IPS-20b (cell line): Measurements from ENCODE around the gene NSMF.

Experiments used
- H3K27ac ChIP-seq: one replicate; pipeline ENCODE4 v1.5.1; 2013; ENCODE audit warnings: low read length
- H3K27me3 ChIP-seq: 2 replicates; pipeline ENCODE4 v1.6.1; 2013; ENCODE audit warnings: mild to moderate bottlenecking, low read length, inconsistent platforms; ENCODE audit not compliant: insufficient read depth
- H3K36me3 ChIP-seq: 2 replicates; pipeline ENCODE4 v1.6.1; 2013; ENCODE audit warnings: low read depth, mild to moderate bottlenecking, inconsistent platforms, low read length, moderate library complexity; ENCODE audit not compliant: insufficient read depth
- H3K4me1 ChIP-seq: 2 replicates; pipeline ENCODE4 v1.6.1; 2013; ENCODE audit warnings: mild to moderate bottlenecking, control low read depth, inconsistent platforms, low read length, moderate library complexity; ENCODE audit not compliant: insufficient read depth
- H3K4me3 ChIP-seq: 2 replicates; pipeline ENCODE4 v1.5.1; 2013; ENCODE audit warnings: mild to moderate bottlenecking, low read length, inconsistent platforms
- H3K9ac ChIP-seq: 2 replicates; pipeline ENCODE4 v1.6.1; 2013; ENCODE audit warnings: low read depth, mild to moderate bottlenecking, inconsistent platforms, low read length, moderate library complexity
- H3K9me3 ChIP-seq: 2 replicates; pipeline ENCODE4 v1.6.1; 2013; ENCODE audit warnings: mild to moderate bottlenecking, low read depth, low read length, inconsistent platforms; ENCODE audit not compliant: insufficient read depth

The NSMF gene

DNA sequence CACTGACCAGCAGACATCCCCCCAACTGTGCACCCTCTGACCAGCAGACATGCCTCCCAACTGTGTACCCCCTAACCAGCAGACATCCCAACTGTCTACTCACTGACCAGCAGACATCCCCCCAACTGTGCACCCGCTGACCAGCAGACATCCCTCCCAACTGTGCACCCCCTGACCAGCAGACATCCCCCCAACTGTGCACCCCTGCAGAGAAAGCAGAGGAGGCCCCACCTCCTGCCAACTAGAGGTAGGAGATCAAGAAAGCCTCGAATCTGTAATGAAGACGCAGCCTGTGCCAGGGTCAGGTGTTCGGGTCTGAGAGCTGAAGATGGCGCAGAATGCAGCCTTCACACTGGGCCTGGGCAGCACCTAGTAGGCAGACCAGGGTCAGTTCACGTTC is 29.8 kb upstream of the NSMF start:
- no peak overlapping the region for H3K4me3 ChIP-seq
- H3K27me3 ChIP-seq, result no peaks in the 10 kb centered on the region
- H3K9ac ChIP-seq, result no peak overlapping the region
- H3K36me3 ChIP-seq, result no peaks in the 10 kb centered on the region
- H3K9me3 ChIP-seq, result no peaks in the 10 kb centered on the region
- no peak overlapping the region for H3K27ac ChIP-seq
- H3K4me1 ChIP-seq, result no peaks in the 10 kb centered on the region

DNA sequence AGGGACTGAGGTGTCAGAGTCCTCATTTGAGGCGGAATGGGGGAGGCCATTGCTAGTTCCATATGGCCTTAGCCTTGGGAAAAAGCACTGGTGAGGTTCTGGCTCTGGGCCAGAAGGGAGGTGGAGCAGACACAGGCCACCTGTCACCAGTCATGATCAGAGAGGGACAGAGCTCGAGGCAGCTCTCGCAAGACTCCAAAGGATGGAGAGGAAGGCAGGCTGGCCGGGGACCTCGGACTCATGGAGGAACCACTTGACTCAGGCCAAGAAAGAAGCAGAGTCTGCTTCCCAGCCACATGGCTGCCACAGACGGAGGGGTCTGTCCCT is 29.2 kb upstream of the NSMF start:
- Histone ChIP-seq H3K9me3 (no peaks in the 10 kb centered on the region), H3K4me1 (no peaks in the 10 kb centered on the region), H3K27ac (no peak overlapping the region), H3K4me3 (no peak overlapping the region), H3K36me3 (no peaks in the 10 kb centered on the region), H3K27me3 (no peaks in the 10 kb centered on the region), H3K9ac (no peak overlapping the region)

- Histone ChIP-seq H3K9ac (no peak overlapping the region), H3K4me3 (no peak overlapping the region), H3K27ac (no peak overlapping the region), H3K4me1 (no peaks in the 10 kb centered on the region), H3K9me3 (no peaks in the 10 kb centered on the region), H3K36me3 (no peaks in the 10 kb centered on the region), H3K27me3 (no peaks in the 10 kb centered on the region)
These were observed 28.6 kb upstream of the NSMF start for GRCh38 chr9:137487454-137488326.

DNA sequence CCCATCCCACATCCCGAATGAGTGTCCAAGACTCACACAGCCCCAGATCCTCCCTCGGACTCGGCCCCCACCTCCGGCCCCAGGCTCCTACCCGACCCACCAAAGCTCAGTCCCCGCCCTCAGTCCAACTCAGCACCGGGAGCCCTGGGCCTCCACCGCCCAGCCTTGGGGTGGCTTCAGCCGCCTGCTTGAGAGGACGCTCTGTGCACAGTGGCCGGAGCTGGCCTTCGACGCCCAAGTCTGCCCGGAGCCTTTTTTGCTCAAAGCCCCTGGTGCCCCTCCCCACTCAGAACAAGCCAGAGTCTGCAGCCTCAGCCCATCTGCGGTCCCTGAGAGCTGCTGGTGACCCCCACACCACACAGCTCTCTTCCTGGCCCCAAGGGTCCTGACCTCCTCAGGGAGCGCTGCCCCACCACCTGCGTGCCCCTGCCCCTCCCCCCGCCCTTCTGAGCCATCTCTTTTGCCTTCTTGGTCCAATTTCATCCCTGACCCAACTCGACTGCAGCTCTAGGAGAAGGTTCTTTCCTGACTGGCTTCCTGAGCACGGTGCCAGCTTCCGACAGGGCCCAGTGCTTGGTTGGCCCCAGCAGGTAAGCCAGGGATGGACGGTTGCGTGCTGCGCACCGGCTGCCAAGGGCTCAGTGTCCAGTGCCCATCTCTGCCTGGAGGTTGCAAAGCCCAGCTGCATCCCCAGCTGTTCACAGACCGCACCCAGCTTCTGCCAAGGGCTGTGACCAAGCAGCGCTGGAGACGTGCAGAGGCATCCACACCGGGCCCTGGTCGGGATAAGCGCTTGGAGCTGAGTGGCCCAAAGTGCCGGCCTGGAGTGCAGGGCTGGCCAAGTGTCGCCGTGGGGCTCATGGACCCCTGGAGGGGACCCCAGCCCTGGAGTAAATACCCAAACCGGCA is 27.7 kb upstream of the NSMF start:
- Histone ChIP-seq H3K4me3 (no peak overlapping the region), H3K27me3 (no peaks in the 10 kb centered on the region), H3K9me3 (no peaks in the 10 kb centered on the region), H3K27ac (no peak overlapping the region), H3K36me3 (no peaks in the 10 kb centered on the region), H3K9ac (no peak overlapping the region), H3K4me1 (no peaks in the 10 kb centered on the region)

- no peak overlapping the region for H3K9ac ChIP-seq
- H3K27me3 ChIP-seq, result no peaks in the 10 kb centered on the region
- H3K4me1 ChIP-seq, result no peaks in the 10 kb centered on the region
- no peaks in the 10 kb centered on the region for H3K9me3 ChIP-seq
- no peak overlapping the region for H3K4me3 ChIP-seq
- H3K27ac ChIP-seq, result no peak overlapping the region
- H3K36me3 ChIP-seq, result no peaks in the 10 kb centered on the region
These were observed 27.0 kb upstream of the NSMF start for GRCh38 chr9:137486141-137486490.

GRCh38 chr9:137485343-137486140 is 26.4 kb upstream of the NSMF start:
- Histone ChIP-seq H3K27ac (no peak overlapping the region), H3K4me1 (no peaks in the 10 kb centered on the region), H3K4me3 (no peak overlapping the region), H3K27me3 (no peaks in the 10 kb centered on the region), H3K9ac (no peak overlapping the region), H3K9me3 (no peaks in the 10 kb centered on the region), H3K36me3 (no peaks in the 10 kb centered on the region)

- Histone ChIP-seq H3K9me3 (no peaks in the 10 kb centered on the region), H3K9ac (no peak overlapping the region), H3K27ac (no peak overlapping the region), H3K27me3 (no peaks in the 10 kb centered on the region), H3K36me3 (no peaks in the 10 kb centered on the region), H3K4me1 (no peaks in the 10 kb centered on the region), H3K4me3 (no peak overlapping the region)
These were observed 25.6 kb upstream of the NSMF start for GRCh38 chr9:137484551-137485315.

DNA sequence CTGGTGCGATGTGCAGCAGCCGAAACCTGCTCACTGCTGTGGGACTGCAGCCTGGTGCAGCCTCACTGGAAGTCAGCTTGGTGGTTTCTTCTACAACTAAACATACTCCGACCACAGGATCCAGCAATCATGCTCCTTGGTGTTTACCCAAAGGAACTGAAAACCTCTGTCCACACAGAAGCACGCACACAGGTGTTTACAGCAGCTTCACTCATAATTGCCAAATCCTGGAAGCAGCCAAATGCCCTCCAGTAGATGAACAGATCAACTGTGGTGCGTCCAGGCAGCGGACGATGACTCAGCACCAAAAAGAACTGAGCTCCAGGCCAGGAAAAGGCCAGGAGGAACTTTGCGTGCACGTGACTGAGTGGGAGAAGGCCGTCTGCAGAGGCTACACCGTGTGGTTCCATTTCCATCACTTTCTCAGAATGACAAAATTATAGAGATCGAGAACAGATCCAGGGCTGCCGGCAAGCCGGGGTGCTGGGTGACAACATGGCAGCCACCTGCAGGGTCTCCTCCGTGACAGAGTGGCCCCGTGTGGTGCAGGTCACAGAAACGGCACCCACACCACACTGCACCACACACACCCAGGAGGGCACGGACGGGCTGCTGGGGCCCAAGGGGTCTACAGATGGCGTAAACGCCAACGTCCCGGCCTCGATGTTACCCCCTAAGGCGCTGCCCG is 23.1 kb upstream of the NSMF start:
- Histone ChIP-seq H3K27me3 (no peaks in the 10 kb centered on the region), H3K4me3 (no peak overlapping the region), H3K9me3 (no peaks in the 10 kb centered on the region), H3K4me1 (no peaks in the 10 kb centered on the region), H3K36me3 (no peaks in the 10 kb centered on the region), H3K9ac (no peak overlapping the region), H3K27ac (no peak overlapping the region)

DNA sequence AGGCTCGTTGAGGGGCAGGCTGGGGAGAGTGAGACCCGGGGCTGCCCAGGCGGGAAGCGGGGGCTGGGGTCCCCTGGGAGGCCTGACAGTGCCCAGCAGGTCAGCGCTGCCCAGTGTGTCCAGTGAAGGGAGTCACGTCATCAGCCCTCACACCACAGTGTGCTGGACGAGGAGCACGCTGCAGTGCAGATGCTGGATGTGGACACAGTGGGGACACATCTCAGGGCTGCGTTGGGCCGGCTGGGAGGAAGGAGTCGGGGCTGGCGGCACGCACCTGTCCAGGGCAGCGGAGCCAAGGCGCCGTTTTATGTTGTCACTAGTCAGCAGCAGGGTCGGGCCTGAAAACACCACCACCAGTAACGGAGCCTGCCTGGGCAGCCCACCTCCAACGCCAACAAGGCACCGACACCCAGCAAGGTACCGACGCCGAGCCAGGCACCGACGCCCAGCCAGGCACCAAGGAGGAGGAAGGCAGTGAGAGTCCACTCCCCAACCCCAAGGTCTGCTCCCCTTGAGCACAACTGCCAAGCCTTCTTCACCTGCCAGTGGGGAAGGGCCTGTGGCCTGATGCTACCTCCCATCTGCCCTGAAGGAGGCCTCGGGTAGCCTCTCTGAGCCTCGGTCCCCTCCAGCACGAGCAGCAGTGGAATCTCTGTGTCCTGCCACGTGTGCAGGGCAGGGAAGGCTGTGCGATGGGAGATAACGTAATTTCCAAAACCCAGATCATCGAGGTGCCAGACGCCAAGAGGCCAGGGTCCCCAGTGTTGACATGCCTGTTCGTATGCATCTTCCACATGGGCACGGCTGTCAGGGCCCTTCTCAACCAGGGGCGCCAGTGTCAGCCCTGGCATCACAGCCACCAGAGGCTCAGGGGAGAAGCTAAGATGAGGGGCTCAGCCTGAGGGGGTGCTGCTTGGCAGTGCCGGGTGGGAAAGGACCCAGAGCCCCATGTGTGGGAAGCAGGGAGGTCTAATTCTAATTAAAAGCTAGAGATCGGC is 21.9 kb upstream of the NSMF start:
- H3K4me1 ChIP-seq, result no peaks in the 10 kb centered on the region
- no peak overlapping the region for H3K4me3 ChIP-seq
- H3K9me3 ChIP-seq, result peaks cover 4% of the 10 kb centered on the region
- no peaks in the 10 kb centered on the region for H3K36me3 ChIP-seq
- no peaks in the 10 kb centered on the region for H3K27me3 ChIP-seq
- H3K9ac ChIP-seq, result no peak overlapping the region
- H3K27ac ChIP-seq, result no peak overlapping the region
